Kidney epithelial cell (primary cell): ENCODE measurements around the gene ACTR1B. TPM values are rescaled to one million over a fixed set of nuclear protein-coding genes. Genes with fewer than 3 reads are reported as not detected.

Source experiments
- DNase-seq: peaks from one replicate; pipeline ENCODE4 v3.0.0-alpha.2; 2010; ENCODE audit warnings: low read depth
- H3K27me3 ChIP-seq: 2 replicates; pipeline ENCODE4 v1.6.0; 2011; ENCODE audit warnings: low read length; ENCODE audit not compliant: control insufficient read depth, insufficient read depth
- H3K36me3 ChIP-seq: 2 replicates; pipeline ENCODE4 v1.5.1; 2011; ENCODE audit warnings: low read length; ENCODE audit not compliant: control insufficient read depth, insufficient read depth
- H3K4me3 ChIP-seq: 2 replicates; pipeline ENCODE4 v1.5.1; 2011; ENCODE audit warnings: low read depth, mild to moderate bottlenecking, control low read depth, low read length
- total RNA-seq: library from RNA; depleted of rRNA; stranded (reverse); fragments of >200 nt; gene quantifications from 2 replicates; pipeline ENCODE4 v1.2.3, GENCODE V29; 2015
- TF ChIP-seq, protein P1 (sequence below): IDR thresholded peaks from 2 replicates; pipeline ENCODE4 v1.5.1; 2011; ENCODE audit warnings: mild to moderate bottlenecking, moderate library complexity, low read length, control low read depth, inconsistent platforms; ENCODE audit not compliant: insufficient read depth, poor library complexity, severe bottlenecking

ACTR1B gene
- total RNA-seq, 1 donor from 2014 or later, result 50.3 TPM

- no peak for DNase-seq
- TF ChIP-seq, protein P1, sequence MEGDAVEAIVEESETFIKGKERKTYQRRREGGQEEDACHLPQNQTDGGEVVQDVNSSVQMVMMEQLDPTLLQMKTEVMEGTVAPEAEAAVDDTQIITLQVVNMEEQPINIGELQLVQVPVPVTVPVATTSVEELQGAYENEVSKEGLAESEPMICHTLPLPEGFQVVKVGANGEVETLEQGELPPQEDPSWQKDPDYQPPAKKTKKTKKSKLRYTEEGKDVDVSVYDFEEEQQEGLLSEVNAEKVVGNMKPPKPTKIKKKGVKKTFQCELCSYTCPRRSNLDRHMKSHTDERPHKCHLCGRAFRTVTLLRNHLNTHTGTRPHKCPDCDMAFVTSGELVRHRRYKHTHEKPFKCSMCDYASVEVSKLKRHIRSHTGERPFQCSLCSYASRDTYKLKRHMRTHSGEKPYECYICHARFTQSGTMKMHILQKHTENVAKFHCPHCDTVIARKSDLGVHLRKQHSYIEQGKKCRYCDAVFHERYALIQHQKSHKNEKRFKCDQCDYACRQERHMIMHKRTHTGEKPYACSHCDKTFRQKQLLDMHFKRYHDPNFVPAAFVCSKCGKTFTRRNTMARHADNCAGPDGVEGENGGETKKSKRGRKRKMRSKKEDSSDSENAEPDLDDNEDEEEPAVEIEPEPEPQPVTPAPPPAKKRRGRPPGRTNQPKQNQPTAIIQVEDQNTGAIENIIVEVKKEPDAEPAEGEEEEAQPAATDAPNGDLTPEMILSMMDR, result no peak
- H3K4me3 ChIP-seq, result no peak overlapping the region
Observed at GRCh38 chr2:97707362-97708047, 43.7 kb upstream of the ACTR1B start.

GRCh38 chr2:97706708-97707345 is 43.0 kb upstream of the ACTR1B start:
- no peaks in the 10 kb centered on the region for H3K36me3 ChIP-seq
- TF ChIP-seq, protein P1, result no peak
- H3K27me3 ChIP-seq, result peaks cover 5% of the 10 kb centered on the region
- DNase-seq, result no peak
- H3K4me3 ChIP-seq, result no peak overlapping the region

More at GRCh38 chr2:97707362-97708047, 43.7 kb upstream of the ACTR1B start:
- Histone ChIP-seq H3K36me3 (no peaks in the 10 kb centered on the region), H3K27me3 (peaks cover 5% of the 10 kb centered on the region)

- H3K4me3 ChIP-seq, result no peak overlapping the region
- peaks cover 5% of the 10 kb centered on the region for H3K27me3 ChIP-seq
- TF ChIP-seq, protein P1, result no peak
- no peaks in the 10 kb centered on the region for H3K36me3 ChIP-seq
- DNase-seq, result no peak
Observed at GRCh38 chr2:97706112-97706511, 42.3 kb upstream of the ACTR1B start.

DNA sequence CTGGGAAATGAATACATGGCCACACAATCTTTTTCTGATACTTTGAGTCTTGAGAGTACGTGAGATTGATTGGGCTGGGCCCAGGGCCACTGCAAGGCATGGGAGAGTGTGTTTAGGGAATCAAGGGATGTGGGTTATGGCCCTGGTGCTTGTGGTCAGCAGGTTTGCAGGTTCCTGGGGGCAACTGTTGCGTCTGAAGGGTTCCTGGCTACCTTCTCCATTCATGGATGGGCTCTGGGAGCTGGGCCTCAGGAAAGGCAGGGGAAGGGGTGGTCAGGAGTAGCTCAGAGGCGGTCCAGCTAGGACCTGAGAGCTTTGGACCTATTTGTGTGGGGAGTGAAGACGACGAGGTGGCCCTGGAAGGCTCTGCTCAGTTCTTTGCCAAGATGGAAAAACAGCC is 41.1 kb upstream of the ACTR1B start:
- TF ChIP-seq, protein P1, result no peak
- peaks cover 5% of the 10 kb centered on the region for H3K27me3 ChIP-seq
- no peak for DNase-seq
- H3K4me3 ChIP-seq, result no peak overlapping the region
- no peaks in the 10 kb centered on the region for H3K36me3 ChIP-seq

DNA sequence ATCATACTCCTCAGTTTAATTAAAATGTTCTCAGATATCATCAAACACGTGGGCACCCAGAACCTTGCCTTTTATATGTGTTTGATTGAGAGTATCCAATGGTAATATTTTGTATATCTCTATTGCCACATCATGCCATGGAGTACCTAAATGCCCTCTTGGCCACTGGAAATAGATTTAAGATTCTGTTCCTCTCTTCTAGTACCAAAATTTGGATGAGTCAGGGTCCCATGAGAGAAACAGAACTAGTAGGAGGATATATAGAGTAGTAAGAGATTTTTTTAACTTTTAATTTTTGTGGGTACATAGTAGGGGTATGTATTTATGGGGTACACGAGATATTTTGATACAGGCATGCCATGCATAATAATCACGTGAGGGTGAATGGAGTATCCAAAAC is 39.9 kb upstream of the ACTR1B start:
- TF ChIP-seq, protein P1, result no peak
- Histone ChIP-seq H3K27me3 (peaks cover 5% of the 10 kb centered on the region), H3K36me3 (no peaks in the 10 kb centered on the region), H3K4me3 (no peak overlapping the region)
- DNase-seq, result no peak
